Skin epidermis (tissue), 12 donors: ENCODE data around the gene C16orf74.

ENCODE experiments used
- H3K27ac ChIP-seq, 21 experiments: fragments of 200-600 bp; sonication (generic) in 11 of 21; one replicate each; pipeline ENCODE4 v1.5.0; 2020; ENCODE audit warnings: mild to moderate bottlenecking in 3 of 21, inconsistent platforms in 2 of 21, moderate library complexity in 2 of 21
- H3K4me3 ChIP-seq, 7 experiments: fragments of 200-600 bp; sonication (generic) in 2 of 7; one replicate each; pipeline ENCODE4 v1.5.0; 2020; ENCODE audit warnings: inconsistent platforms in 2 of 7, mild to moderate bottlenecking in 2 of 7, moderate library complexity in 1 of 7

The C16orf74 gene

DNA sequence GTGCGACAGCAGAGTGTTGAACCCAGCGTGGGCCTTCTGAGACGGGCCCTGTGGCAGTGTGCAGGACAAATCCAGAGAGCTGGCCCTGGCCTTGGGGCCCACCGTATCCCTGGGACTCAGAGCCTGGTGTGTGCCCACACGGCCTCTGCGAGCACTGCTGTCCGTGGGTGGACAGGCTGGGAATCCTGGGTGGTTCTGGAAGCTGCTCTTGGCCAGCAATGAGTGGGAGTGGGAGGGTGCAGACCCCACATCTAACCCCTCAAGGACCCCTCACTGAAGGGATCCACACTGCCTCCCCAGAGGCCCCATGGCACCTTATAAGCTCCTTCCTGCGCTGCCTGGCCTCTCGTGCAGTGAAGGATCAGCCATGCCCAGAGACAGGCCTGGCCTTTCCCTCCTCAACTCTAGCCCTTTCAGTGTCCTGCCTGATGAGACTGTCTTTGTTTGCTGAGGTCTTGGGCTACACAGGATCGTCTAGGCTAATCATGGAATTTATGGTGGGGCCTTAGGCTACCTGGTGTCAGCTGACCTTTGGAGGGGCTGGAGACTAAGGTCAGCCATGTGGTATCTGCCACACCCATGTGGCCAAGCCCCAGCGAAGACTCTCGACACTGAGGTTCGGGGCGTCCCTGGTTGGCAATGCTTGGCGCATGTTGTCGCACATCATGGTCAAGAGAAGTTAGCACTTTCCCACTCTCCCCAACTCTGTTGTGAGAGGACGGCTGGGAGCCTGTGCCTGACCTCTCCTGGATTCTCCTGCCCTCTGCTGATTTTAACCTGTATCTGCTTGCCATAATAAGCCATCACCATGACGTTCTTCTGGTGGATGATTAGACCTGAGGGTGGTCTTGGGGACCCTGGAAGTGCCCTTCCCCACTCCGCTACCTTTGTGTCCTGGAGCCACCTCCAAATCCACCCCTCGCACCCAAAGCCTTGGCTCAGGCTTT, 45.7 kb downstream of the C16orf74 start:
- H3K4me3 ChIP-seq, result no peak overlapping the region

GRCh38 chr16:85704011-85704410, 46.9 kb downstream of the C16orf74 start:
- Histone ChIP-seq H3K27ac (no peak overlapping the region), H3K4me3 (no peak overlapping the region)

More for the DNA sequence above, 45.7 kb downstream of the C16orf74 start:
- no peak overlapping the region for H3K27ac ChIP-seq

DNA sequence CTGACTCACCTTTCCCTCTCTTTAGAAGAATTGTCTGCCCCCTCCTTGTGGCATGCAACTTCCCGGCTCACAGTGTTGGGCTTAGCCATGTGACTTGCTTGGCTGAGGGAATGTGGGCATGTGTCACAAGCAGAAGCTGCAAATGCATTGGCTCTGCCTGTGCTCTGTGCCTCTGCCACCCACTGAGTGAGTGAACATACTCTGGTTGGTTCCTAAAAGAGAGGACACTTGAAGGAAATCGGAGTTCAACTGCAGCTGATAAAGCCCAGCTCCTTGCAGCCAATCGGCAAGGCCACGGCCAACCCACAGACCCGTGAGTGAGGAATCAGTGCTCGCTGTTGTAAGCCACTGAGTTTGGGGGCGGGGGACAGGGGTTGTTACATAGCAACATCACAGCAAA, 51.3 kb downstream of the C16orf74 start:
- Histone ChIP-seq H3K4me3 (no peak overlapping the region), H3K27ac (no peak overlapping the region)

- Histone ChIP-seq H3K27ac (no peak overlapping the region), H3K4me3 (no peak overlapping the region)
Measured at GRCh38 chr16:85698935-85699558, 51.8 kb downstream of the C16orf74 start.

- no peak overlapping the region for H3K4me3 ChIP-seq
- H3K27ac ChIP-seq, result no peak overlapping the region
Measured at GRCh38 chr16:85698459-85698891, 52.4 kb downstream of the C16orf74 start.

DNA sequence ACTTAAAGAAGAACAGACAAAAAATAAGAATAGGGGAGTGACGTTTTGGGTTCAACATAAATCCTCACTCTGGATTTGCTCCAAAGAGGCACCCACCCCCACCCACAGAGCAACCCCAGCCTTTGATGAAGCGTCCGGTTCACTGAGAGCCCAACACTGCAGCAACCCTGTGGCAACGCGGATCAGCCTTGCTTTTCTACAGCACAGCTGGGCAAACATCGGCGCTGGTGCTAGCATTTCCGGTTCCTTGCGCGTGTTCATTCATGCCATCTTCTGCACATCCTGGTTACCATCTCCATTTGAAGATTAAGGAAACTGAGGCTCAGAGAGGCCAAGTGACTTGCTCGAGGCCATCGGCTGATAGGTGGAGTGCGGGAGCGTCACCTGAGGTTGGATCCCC, 53.5 kb downstream of the C16orf74 start:
- H3K27ac ChIP-seq, result peak overlapping the region in 2 of 21 experiments; percentile 10 to 56
- peak overlapping the region in 1 of 7 experiments; percentile 4 for H3K4me3 ChIP-seq

DNA sequence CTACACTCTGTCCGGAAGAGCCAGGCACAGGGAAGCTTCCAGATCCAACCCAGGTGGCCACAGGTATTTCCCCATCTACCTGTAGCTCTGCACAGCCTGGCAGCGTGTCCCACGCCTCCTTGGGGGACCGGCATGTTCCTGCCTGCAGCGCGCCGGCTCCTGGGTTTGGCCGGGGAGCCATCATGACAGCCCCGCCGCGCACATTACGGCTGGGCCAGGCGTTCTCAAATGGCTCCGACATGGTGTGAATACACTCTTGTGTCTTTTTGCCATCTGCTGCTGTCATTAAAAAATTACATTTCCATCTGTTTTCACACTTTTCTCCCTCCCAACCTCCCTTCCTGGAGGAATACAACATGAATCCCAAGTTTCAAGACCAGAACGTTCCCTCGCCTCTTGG, 54.1 kb downstream of the C16orf74 start:
- H3K27ac ChIP-seq, result peak overlapping the region in 3 of 21 experiments; percentile 10 to 56 (median 51)
- peak overlapping the region in 1 of 7 experiments; percentile 4 for H3K4me3 ChIP-seq

GRCh38 chr16:85695196-85696128, 55.4 kb downstream of the C16orf74 start:
- Histone ChIP-seq H3K4me3 (no peak overlapping the region), H3K27ac (no peak overlapping the region)

GRCh38 chr16:85690469-85691064, 60.3 kb downstream of the C16orf74 start:
- no peak overlapping the region for H3K4me3 ChIP-seq
- H3K27ac ChIP-seq, result no peak overlapping the region

- H3K4me3 ChIP-seq, result no peak overlapping the region
- no peak overlapping the region for H3K27ac ChIP-seq
Measured at GRCh38 chr16:85689950-85690320, 61.0 kb downstream of the C16orf74 start.

DNA sequence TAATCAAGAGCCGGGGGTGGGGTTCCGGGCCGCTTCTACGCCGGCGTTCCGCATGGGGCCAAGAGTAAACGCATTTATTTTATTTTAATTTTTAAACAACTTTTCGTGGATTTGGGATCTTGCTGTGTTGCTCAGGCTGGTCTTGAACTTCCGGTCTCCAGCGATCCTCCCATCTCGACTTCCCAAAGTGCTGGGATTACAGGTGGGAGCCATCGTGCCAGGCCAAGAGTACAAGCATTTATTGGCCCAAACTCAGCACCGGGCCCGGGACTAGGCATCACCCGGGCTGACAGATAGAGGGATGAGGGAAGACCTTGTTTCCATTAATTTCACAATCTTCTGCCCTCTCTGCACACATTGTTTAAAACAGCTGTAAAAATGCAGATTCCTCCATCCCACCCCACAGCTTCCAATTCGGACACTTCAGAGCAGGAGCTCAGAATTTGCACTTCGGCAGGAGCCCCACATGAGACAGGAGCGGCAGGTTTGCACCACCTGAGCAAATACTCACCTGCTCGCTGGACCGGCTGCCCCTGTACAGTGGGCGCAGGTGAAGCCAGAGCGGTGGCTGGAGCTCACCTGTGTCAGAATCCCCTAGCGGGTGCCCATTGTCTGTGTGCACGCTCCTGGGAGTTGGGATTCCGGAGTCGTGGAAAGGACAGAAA, 61.5 kb downstream of the C16orf74 start:
- Histone ChIP-seq H3K27ac (no peak overlapping the region), H3K4me3 (peak overlapping the region in 6 of 7 experiments; percentile 13 to 83 (median 65))

DNA sequence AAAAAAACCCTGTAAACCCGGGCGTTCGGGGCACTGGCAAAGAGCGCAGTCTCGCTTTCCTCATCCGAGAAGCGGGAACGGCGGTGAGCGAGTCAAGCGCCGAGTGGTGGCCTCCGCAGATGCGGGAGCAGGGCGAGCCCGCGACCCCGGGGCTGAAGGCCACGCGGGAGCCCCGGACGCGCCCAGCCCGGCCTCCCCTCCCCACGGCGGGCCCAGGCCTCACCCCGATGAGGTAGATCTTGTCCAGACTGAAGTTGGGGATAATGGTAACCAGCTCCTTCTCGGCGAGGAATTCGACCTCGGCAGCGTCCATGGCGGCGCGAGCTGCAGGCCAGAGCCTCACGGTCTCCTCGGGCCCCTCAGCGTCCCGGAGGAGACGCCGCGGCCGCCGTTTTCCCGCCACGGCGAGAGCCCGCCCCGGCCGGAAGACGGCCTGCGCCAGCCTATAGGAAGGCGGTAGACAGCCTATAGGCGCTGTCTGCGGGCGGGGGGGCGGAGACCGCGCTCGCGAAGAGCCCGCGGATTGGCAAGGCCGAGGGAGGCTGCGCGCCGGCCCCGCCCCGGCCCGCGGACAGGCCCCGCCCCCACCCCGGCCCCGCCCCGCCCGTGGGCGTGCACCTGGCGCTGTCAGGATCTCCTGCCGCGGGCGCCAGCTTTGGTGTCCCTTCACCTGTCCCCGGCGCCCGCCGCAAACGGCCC, 62.2 kb downstream of the C16orf74 start, which contains the start of gene GINS2:
Gene GINS2, minus strand, starts transcription at position 369 of the 699 bp plus-strand sequence. Its CDS starts 56 bp downstream, at position 313.
- Histone ChIP-seq H3K4me3 (peak within 1 kb of the TSS; percentile 45 to 83 (median 72)), H3K27ac (peak within 1 kb of the TSS in 5 of 21 experiments; percentile 11 to 56 (median 49))

DNA sequence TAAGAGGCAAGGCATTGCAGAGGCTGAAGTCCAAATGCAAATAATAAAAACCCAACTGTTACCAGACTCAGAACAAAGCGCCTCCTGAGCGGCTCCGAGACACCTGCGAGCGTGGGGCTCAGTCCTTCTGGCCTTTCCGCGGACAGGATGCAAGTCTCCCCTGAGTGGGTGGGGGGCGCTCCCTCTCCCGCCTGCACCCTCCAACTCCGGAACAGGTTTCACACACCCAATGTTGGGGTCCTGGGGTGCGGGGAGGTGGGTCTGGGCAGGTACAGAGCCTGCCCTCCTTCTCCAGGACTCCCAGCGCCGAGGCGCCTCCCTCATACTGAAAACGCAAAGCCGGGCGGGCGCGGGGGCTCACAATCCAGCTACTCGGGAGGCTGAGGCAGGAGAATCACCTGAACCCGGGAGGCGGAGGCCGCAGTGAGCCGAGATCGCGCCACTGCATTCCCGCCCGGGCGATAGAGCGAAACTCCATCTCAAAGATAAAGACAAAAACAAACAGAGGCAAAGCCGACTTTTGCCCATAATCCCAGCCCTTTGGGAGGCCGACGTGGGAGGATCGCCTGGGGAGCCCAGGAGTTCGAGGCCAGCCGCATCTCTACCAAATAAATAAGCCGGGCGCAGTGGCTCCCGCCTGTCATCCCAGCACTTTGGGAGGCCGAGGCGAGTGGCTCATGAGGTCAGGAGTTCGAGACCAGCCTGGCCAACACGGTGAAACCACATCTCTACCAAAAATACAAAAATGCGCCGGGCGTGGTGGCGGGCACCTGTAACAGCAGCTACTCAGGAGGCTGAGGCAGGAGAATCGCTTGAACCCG, 63.0 kb downstream of the C16orf74 start:
- H3K27ac ChIP-seq, result peak overlapping the region in 1 of 21 experiments; percentile 52
- peak overlapping the region; percentile 45 to 83 (median 72) for H3K4me3 ChIP-seq

DNA sequence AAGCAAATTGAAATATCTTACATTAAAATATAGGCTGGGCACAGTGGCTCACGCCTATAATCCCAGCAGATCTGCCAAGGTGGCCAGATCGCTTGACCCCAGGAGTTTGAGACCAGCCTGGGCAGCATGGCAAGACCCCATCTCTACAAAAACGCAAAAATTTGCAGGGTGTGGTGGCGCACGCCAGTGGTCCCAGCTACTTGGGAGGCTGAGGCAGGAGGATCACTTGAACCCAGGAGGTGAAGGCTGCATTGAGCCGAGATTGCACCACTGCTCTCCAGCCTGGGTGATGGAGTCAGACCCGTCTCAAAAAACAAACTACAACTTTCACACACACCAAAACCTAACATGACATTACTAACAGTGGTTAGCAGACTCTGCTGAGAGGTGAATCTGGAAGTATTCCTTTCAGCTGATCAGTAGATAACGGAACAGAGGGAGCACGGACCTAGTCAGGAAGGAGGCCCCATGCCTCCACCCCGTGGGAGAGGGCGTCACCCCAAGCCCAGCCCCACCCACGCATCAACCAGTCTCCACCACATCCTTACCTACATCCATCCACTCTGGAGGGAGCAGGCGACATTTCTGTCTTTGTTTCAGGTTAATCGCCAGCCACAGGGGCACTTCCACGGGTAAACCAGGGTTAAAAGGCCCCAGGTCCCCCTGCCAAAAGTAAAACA, 63.8 kb downstream of the C16orf74 start:
- H3K27ac ChIP-seq, result no peak overlapping the region
- H3K4me3 ChIP-seq, result peak overlapping the region in 1 of 7 experiments; percentile 83

GRCh38 chr16:85685251-85685650, 65.6 kb downstream of the C16orf74 start:
- H3K4me3 ChIP-seq, result no peak overlapping the region
- H3K27ac ChIP-seq, result no peak overlapping the region

- no peak overlapping the region for H3K4me3 ChIP-seq
- H3K27ac ChIP-seq, result no peak overlapping the region
Measured at GRCh38 chr16:85683363-85683762, 67.5 kb downstream of the C16orf74 start.

DNA sequence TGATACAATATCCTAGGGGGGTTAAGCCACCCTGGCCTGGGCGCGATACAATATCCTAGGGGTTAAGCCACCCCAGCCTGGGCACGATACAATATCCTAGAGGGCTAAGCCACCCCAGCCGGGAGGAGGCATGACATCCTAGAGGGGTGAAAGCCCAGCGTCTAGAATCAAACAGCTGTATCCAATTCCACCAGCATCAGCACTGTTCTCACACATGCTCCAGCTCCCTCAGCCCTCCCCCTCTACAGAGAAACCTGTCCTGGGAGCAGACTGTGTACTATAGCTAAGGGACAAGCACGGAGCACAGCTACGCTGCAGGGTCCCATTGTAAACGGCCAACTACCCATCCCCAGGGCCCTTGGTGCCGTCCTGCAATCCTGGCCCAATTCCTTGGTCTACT, 68.4 kb downstream of the C16orf74 start:
- H3K27ac ChIP-seq, result no peak overlapping the region
- no peak overlapping the region for H3K4me3 ChIP-seq
